HEK293 (cell line): ENCODE results near the gene SFXN2.

Experiments
- CTCF ChIA-PET: fragments of 350-600 bp; formaldehyde crosslinking; extraction: SDS; loops from one replicate; lab custom pipeline; 2021; ENCODE audit warnings: antibody characterized with exemption; lab: Yijun Ruan, JAX
- POLR2A ChIA-PET: fragments of 300-600 bp; formaldehyde crosslinking; extraction: SDS; loops from one replicate; lab custom pipeline; 2020; ENCODE audit warnings: antibody characterized with exemption, inconsistent platforms; lab: Yijun Ruan, JAX
- H3K27ac ChIP-seq: fragments of 200-500 bp; sonication (Bioruptor generic); 2 replicates; pipeline ENCODE4 v1.5.1; 2014; ENCODE audit warnings: low read depth, low read length, control low read depth, inconsistent platforms; ENCODE audit errors: extremely low read depth
- H3K36me3 ChIP-seq, 2 experiments: fragments of 200-500 bp in 1 of 2; sonication (Bioruptor generic) in 1 of 2; 1 replicate in 1 of 2; 2 replicates in 1 of 2; pipeline ENCODE4 v1.5.1; 2014 to 2017; ENCODE audit warnings: inconsistent platforms in 2 of 2, low read length in 2 of 2; ENCODE audit not compliant: control insufficient read depth in 2 of 2, insufficient read depth in 1 of 2
- H3K4me1 ChIP-seq: fragments of 200-500 bp; sonication (Bioruptor generic); 2 replicates; pipeline ENCODE4 v1.5.1; 2014; ENCODE audit warnings: mild to moderate bottlenecking, low read length, inconsistent platforms; ENCODE audit not compliant: control insufficient read depth, insufficient read depth
- H3K4me3 ChIP-seq: 2 replicates; pipeline ENCODE4 v1.5.1; 2011; ENCODE audit warnings: low read depth, mild to moderate bottlenecking, control low read depth, low read length, moderate library complexity
- H3K9me3 ChIP-seq: fragments of 200-500 bp; sonication (Bioruptor generic); 2 replicates; pipeline ENCODE4 v1.5.1; 2014; ENCODE audit warnings: low read depth, low read length, inconsistent platforms; ENCODE audit not compliant: control insufficient read depth, insufficient read depth
- KLF7 ChIP-seq: fragments of 450-650 bp; formaldehyde crosslinking; IDR thresholded peaks from 2 replicates; pipeline ENCODE4 v1.5.1; 2016; ENCODE audit warnings: missing biosample characterization, missing genetic modification characterization, borderline replicate concordance
- MEIS1 ChIP-seq: sonication (generic); formaldehyde crosslinking; IDR thresholded peaks from 2 replicates; pipeline ENCODE4 v1.8.1; 2022; ENCODE audit warnings: missing genetic modification reagents, mild to moderate bottlenecking, borderline replicate concordance
- OVOL3 ChIP-seq: fragments of 450-650 bp; formaldehyde crosslinking; IDR thresholded peaks from 2 replicates; pipeline ENCODE4 v1.5.1; 2016; ENCODE audit warnings: missing biosample characterization, missing genetic modification characterization
- PBX3 ChIP-seq: sonication (generic); formaldehyde crosslinking; IDR thresholded peaks from 2 replicates; pipeline ENCODE4 v1.8.1; 2022; ENCODE audit warnings: mild to moderate bottlenecking, moderate library complexity, missing genetic modification reagents
- SP3 ChIP-seq: fragments of 450-650 bp; formaldehyde crosslinking; IDR thresholded peaks from 2 replicates; pipeline ENCODE4 v1.5.1; 2016; ENCODE audit warnings: missing biosample characterization, missing genetic modification characterization
- WT1 ChIP-seq: fragments of 450-650 bp; formaldehyde crosslinking; IDR thresholded peaks from 2 replicates; pipeline ENCODE4 v1.5.1; 2016; ENCODE audit warnings: missing biosample characterization, missing genetic modification characterization
- YY2 ChIP-seq: fragments of 450-650 bp; formaldehyde crosslinking; IDR thresholded peaks from 2 replicates; pipeline ENCODE4 v1.5.1; 2016; ENCODE audit warnings: missing biosample characterization, missing genetic modification characterization
- ZBTB11 ChIP-seq: fragments of 450-650 bp; formaldehyde crosslinking; conservative IDR thresholded peaks from 2 replicates; pipeline ENCODE4 v1.5.1; 2016; ENCODE audit warnings: low read depth, missing biosample characterization, missing genetic modification characterization
- ZFP69B ChIP-seq: fragments of 450-650 bp; formaldehyde crosslinking; IDR thresholded peaks from 2 replicates; pipeline ENCODE4 v1.5.1; 2016; ENCODE audit warnings: missing biosample characterization, missing genetic modification characterization
- ZNF10 ChIP-seq: fragments of 450-650 bp; formaldehyde crosslinking; IDR thresholded peaks from 2 replicates; pipeline ENCODE4 v1.5.1; 2017; ENCODE audit warnings: missing biosample characterization, missing genetic modification characterization
- ZNF114 ChIP-seq: fragments of 450-650 bp; formaldehyde crosslinking; IDR thresholded peaks from 2 replicates; pipeline ENCODE4 v1.5.0; 2017; ENCODE audit warnings: missing biosample characterization, missing genetic modification characterization
- ZNF16 ChIP-seq: fragments of 450-650 bp; formaldehyde crosslinking; IDR thresholded peaks from 2 replicates; pipeline ENCODE4 v1.5.1; 2016; ENCODE audit warnings: low read depth, missing biosample characterization, missing genetic modification characterization
- ZNF248 ChIP-seq: fragments of 450-650 bp; formaldehyde crosslinking; IDR thresholded peaks from 2 replicates; pipeline ENCODE4 v1.5.1; 2017; ENCODE audit warnings: missing biosample characterization, missing genetic modification characterization
- ZNF324 ChIP-seq: fragments of 450-650 bp; formaldehyde crosslinking; IDR thresholded peaks from 2 replicates; pipeline ENCODE4 v1.5.1; 2016; ENCODE audit warnings: missing biosample characterization, missing genetic modification characterization
- ZNF391 ChIP-seq: fragments of 450-650 bp; formaldehyde crosslinking; IDR thresholded peaks from 2 replicates; pipeline ENCODE4 v1.5.1; 2016; ENCODE audit warnings: low read depth, missing biosample characterization, missing genetic modification characterization, borderline replicate concordance
- ZNF549 ChIP-seq: fragments of 450-650 bp; IDR thresholded peaks from 2 replicates; pipeline ENCODE4 v1.5.1; 2018; ENCODE audit warnings: missing biosample characterization, missing genetic modification characterization, mild to moderate bottlenecking, inconsistent platforms, moderate library complexity
- ZNF596 ChIP-seq: fragments of 450-650 bp; IDR thresholded peaks from 2 replicates; pipeline ENCODE4 v1.5.0; 2018; ENCODE audit warnings: missing biosample characterization, mild to moderate bottlenecking, missing genetic modification characterization, moderate library complexity
- ZNF654 ChIP-seq: fragments of 450-650 bp; formaldehyde crosslinking; IDR thresholded peaks from 2 replicates; pipeline ENCODE4 v1.5.1; 2016; ENCODE audit warnings: low read depth, missing biosample characterization, missing genetic modification characterization
- ZNF707 ChIP-seq: fragments of 450-650 bp; formaldehyde crosslinking; IDR thresholded peaks from 2 replicates; pipeline ENCODE4 v1.5.1; 2016; ENCODE audit warnings: missing biosample characterization, missing genetic modification characterization
- TF ChIP-seq, protein P1 (sequence below): fragments of 450-650 bp; IDR thresholded peaks from 2 replicates; pipeline ENCODE4 v1.5.1; 2018; ENCODE audit warnings: missing biosample characterization, missing genetic modification characterization
- TF ChIP-seq, protein P2 (sequence below): fragments of 450-650 bp; formaldehyde crosslinking; IDR thresholded peaks from 2 replicates; pipeline ENCODE4 v1.5.1; 2016; ENCODE audit warnings: missing biosample characterization, missing genetic modification characterization
- TF ChIP-seq, protein P3 (sequence below): fragments of 450-650 bp; formaldehyde crosslinking; IDR thresholded peaks from 2 replicates; pipeline ENCODE4 v1.5.1; 2016; ENCODE audit warnings: missing biosample characterization, missing genetic modification characterization, borderline replicate concordance

SFXN2 gene

DNA sequence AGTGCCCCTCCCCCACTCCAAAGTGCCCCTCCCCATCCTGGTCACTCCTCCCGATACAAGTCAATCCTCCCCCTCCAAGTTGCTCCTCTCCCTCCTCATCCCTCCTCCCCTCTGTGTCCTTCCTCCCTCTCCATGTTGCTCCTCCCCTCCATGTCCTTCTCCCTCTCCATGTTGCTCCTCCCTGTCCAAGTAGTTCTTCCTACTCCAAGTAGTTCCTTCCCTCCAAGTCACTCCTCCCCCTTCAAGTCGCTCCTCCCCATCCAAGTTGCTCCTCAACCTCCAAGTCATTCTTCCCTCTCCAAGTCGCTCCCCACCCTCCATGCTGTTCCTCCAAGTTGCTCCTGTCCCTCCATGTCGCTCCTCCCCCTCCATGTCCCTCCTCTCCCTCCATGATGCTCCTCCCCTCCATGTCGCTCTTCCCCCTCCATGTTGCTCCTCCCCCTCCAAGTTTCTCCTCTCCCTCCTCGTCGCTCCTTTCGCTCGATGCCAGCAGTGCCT lies 20.7 kb downstream of the SFXN2 start (continued):
- TF ChIP-seq ZBTB11 (tag by site-specific recombination) (no peak), ZNF654 (tag by site-specific recombination) (no peak), ZNF596 (tag by site-specific recombination) (no peak), SP3 (tag by site-specific recombination) (peak; percentile 77), PBX3 (no peak), YY2 (tag by site-specific recombination) (peak; percentile 85), WT1 (tag by site-specific recombination) (0 out of 2 replicates have a peak, but pooled peaks have one; percentile 43)
- TF ChIP-seq, protein P1, sequence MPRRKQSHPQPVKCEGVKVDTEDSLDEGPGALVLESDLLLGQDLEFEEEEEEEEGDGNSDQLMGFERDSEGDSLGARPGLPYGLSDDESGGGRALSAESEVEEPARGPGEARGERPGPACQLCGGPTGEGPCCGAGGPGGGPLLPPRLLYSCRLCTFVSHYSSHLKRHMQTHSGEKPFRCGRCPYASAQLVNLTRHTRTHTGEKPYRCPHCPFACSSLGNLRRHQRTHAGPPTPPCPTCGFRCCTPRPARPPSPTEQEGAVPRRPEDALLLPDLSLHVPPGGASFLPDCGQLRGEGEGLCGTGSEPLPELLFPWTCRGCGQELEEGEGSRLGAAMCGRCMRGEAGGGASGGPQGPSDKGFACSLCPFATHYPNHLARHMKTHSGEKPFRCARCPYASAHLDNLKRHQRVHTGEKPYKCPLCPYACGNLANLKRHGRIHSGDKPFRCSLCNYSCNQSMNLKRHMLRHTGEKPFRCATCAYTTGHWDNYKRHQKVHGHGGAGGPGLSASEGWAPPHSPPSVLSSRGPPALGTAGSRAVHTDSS (tag by site-specific recombination): no peak

DNA sequence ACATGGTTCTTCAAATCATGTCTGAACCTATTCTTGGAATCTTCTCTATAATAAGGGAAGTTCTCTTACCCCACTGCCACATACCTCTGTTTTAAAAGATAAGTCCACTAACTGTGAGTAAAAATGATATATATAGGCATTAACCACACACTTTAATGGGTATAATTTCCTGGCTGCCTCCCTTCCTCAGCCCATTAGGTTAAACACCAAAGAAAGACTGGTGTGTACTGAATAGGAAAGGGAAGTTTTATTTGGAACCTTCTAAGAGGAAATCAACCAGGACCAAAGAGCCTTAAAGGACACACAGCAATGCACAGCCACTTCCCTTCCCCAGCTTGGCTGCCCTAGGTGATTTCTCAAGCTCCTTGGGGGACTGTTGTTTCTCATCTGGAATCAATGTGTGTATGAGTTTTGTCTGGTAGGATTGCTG lies 24.3 kb downstream of the SFXN2 start:
- H3K4me3 ChIP-seq: no peak overlapping the region
- no peaks in the 10 kb centered on the region for H3K4me1 ChIP-seq
- no peak for TF ChIP-seq ZNF549
- TF ChIP-seq ZNF16 (tag by site-specific recombination): no peak
- no peak for TF ChIP-seq ZNF114
- no peak for TF ChIP-seq ZNF707 (tag by site-specific recombination)
- no peak for TF ChIP-seq KLF7
- no peak for TF ChIP-seq ZFP69B
- no peak for TF ChIP-seq ZNF248
- no peak for TF ChIP-seq ZNF391
- TF ChIP-seq SP3 (tag by site-specific recombination): no peak
- TF ChIP-seq ZNF324: no peak
- TF ChIP-seq, protein P2, sequence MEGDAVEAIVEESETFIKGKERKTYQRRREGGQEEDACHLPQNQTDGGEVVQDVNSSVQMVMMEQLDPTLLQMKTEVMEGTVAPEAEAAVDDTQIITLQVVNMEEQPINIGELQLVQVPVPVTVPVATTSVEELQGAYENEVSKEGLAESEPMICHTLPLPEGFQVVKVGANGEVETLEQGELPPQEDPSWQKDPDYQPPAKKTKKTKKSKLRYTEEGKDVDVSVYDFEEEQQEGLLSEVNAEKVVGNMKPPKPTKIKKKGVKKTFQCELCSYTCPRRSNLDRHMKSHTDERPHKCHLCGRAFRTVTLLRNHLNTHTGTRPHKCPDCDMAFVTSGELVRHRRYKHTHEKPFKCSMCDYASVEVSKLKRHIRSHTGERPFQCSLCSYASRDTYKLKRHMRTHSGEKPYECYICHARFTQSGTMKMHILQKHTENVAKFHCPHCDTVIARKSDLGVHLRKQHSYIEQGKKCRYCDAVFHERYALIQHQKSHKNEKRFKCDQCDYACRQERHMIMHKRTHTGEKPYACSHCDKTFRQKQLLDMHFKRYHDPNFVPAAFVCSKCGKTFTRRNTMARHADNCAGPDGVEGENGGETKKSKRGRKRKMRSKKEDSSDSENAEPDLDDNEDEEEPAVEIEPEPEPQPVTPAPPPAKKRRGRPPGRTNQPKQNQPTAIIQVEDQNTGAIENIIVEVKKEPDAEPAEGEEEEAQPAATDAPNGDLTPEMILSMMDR: no peak
- TF ChIP-seq OVOL3 (tag by site-specific recombination): no peak
- TF ChIP-seq, protein P3, sequence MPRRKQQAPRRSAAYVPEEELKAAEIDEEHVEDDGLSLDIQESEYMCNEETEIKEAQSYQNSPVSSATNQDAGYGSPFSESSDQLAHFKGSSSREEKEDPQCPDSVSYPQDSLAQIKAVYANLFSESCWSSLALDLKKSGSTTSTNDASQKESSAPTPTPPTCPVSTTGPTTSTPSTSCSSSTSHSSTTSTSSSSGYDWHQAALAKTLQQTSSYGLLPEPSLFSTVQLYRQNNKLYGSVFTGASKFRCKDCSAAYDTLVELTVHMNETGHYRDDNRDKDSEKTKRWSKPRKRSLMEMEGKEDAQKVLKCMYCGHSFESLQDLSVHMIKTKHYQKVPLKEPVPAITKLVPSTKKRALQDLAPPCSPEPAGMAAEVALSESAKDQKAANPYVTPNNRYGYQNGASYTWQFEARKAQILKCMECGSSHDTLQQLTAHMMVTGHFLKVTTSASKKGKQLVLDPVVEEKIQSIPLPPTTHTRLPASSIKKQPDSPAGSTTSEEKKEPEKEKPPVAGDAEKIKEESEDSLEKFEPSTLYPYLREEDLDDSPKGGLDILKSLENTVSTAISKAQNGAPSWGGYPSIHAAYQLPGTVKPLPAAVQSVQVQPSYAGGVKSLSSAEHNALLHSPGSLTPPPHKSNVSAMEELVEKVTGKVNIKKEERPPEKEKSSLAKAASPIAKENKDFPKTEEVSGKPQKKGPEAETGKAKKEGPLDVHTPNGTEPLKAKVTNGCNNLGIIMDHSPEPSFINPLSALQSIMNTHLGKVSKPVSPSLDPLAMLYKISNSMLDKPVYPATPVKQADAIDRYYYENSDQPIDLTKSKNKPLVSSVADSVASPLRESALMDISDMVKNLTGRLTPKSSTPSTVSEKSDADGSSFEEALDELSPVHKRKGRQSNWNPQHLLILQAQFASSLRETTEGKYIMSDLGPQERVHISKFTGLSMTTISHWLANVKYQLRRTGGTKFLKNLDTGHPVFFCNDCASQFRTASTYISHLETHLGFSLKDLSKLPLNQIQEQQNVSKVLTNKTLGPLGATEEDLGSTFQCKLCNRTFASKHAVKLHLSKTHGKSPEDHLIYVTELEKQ (tag by site-specific recombination): no peak
- no peak for TF ChIP-seq MEIS1 (CRISPR knock-in tag)
- TF ChIP-seq ZNF10 (tag by site-specific recombination): no peak
- H3K36me3 ChIP-seq: peaks cover 0 to 34% of the 10 kb centered on the region in 2 experiments; a peak in 2 of 3 replicates
- POLR2A ChIA-PET: no interaction called here
- no peak overlapping the region for H3K27ac ChIP-seq
- no peaks in the 10 kb centered on the region for H3K9me3 ChIP-seq
- CTCF ChIA-PET: interaction anchor here (0.6 to 1.4 kb wide), 4 partner anchors 9 to 328 kb away, joined by 3 to 4 read pairs (median 3); no protein-coding TSS in a partner anchor
